ENCODE results near the gene SLC9A1.

- TF ChIP-seq FOXK2 (IDR thresholded peaks at IDR 0.05) (no peak), FOXM1 (IDR thresholded peaks at IDR 0.05; ENCODE audit: borderline replicate concordance) (no peak), ARNT (IDR thresholded peaks at IDR 0.05) (no peak)
These were observed 59.3 kb downstream of the SLC9A1 start for GRCh38 chr1:27095576-27095975.

Data from HEK293T (cell line).